ENCODE measurements around the gene UPP1. TPM values are rescaled to one million over a fixed set of nuclear protein-coding genes. Genes with fewer than 3 reads are reported as not detected.
A peak's percentile ranks its signal among the peaks of the same experiment; 100 is the strongest.

UPP1 gene
- total and polyA plus RNA-seq, 2 of the 13 experiments (the other 11 are each of a cell fraction or from before 2014, with no cell fraction given), result 5.7 to 9.8 TPM

DNA sequence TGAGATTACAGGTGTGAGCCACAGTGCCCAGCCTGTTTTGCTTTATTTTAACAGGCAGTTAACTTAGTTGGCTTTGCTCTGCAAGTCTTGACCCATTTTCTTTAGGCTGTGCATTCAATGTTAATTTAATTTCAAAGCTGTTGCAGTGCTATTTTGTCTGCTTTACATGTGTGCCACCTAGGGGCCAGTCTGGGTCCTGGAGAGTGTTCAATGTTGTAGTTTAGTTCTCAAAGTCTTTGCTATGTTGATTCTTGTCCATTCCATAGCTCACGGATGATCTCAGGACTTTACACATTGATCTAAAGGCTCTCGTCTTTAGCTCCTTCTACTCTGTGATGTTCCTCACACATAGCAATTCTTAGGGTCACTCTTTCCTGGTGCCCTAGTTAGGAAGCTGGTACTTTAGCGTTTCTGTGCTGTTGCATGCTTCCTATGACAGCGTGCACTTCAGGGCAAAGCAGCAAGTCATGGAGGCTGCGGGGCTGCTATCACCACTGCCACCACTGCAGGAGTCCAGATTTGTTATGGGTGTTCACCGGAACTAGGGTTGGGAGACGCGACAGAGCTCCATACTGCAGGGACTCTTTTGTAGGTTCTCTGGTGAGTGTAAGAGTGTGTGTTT lies 65.8 kb downstream of the UPP1 start (continued):
- TF ChIP-seq ZUFSP (CRISPR knock-in tag; IDR thresholded peaks at IDR 0.05; ENCODE audit: borderline replicate concordance) (no peak), ZNF547 (CRISPR knock-in tag; IDR thresholded peaks at IDR 0.05) (no peak), ELF1 (CRISPR knock-in tag; IDR thresholded peaks at IDR 0.05) (no peak), KAT8 (CRISPR knock-in tag; IDR thresholded peaks at IDR 0.05) (no peak), ZBTB7A (CRISPR knock-in tag; IDR thresholded peaks at IDR 0.05) (no peak), LRRFIP1 (CRISPR knock-in tag; conservative IDR thresholded peaks at IDR 0.05) (no peak), JDP2 (CRISPR knock-in tag; IDR thresholded peaks at IDR 0.05; ENCODE audit: borderline replicate concordance) (no peak), ARID5B (CRISPR knock-in tag; IDR thresholded peaks at IDR 0.05) (peak; percentile 50), ZNF710 (CRISPR knock-in tag; IDR thresholded peaks at IDR 0.05; ENCODE audit: borderline replicate concordance) (0 out of 2 replicates have a peak, but pooled peaks have one; percentile 58), ZIK1 (CRISPR knock-in tag; IDR thresholded peaks at IDR 0.05; ENCODE audit: borderline replicate concordance, low read depth) (no peak), EHMT2 (IDR thresholded peaks at IDR 0.05; ENCODE audit: borderline replicate concordance, low read depth, low read length) (no peak), ZFY (CRISPR knock-in tag; IDR thresholded peaks at IDR 0.05) (no peak), EEA1 (CRISPR knock-in tag; IDR thresholded peaks at IDR 0.05; ENCODE audit: borderline replicate concordance) (no peak)
- TF ChIP-seq, protein P1, sequence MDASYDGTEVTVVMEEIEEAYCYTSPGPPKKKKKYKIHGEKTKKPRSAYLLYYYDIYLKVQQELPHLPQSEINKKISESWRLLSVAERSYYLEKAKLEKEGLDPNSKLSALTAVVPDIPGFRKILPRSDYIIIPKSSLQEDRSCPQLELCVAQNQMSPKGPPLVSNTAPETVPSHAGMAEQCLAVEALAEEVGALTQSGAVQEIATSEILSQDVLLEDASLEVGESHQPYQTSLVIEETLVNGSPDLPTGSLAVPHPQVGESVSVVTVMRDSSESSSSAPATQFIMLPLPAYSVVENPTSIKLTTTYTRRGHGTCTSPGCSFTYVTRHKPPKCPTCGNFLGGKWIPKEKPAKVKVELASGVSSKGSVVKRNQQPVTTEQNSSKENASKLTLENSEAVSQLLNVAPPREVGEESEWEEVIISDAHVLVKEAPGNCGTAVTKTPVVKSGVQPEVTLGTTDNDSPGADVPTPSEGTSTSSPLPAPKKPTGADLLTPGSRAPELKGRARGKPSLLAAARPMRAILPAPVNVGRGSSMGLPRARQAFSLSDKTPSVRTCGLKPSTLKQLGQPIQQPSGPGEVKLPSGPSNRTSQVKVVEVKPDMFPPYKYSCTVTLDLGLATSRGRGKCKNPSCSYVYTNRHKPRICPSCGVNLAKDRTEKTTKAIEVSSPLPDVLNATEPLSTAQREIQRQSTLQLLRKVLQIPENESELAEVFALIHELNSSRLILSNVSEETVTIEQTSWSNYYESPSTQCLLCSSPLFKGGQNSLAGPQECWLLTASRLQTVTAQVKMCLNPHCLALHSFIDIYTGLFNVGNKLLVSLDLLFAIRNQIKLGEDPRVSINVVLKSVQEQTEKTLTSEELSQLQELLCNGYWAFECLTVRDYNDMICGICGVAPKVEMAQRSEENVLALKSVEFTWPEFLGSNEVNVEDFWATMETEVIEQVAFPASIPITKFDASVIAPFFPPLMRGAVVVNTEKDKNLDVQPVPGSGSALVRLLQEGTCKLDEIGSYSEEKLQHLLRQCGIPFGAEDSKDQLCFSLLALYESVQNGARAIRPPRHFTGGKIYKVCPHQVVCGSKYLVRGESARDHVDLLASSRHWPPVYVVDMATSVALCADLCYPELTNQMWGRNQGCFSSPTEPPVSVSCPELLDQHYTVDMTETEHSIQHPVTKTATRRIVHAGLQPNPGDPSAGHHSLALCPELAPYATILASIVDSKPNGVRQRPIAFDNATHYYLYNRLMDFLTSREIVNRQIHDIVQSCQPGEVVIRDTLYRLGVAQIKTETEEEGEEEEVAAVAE (CRISPR knock-in tag; IDR thresholded peaks at IDR 0.05; ENCODE audit: borderline replicate concordance), result no peak

Data from HepG2 (cell line).